Natural killer cell (primary cell): ENCODE results near the gene TLE1. TPM values are rescaled to one million over a fixed set of nuclear protein-coding genes. Genes with fewer than 3 reads are reported as not detected.
A peak's percentile ranks its signal among the peaks of the same experiment; 100 is the strongest.

Experiments used
- ATAC-seq, 3 donors: fragments of 150-1000 bp in 2 of 3; fragments of 200-7000 bp in 1 of 3; cut with Tn5 transposase; 1 replicate in 1 of 3; 2 replicates in 2 of 3; pipeline ENCODE4 v1.10.0; 2021; ENCODE audit warnings: mild to moderate bottlenecking in 2 of 3, moderate library complexity in 2 of 3
- DNase-seq, 2 donors: peaks; one replicate each; pipeline versions ENCODE4 v3.0.0 to v3.0.0-alpha.2; 2013 to 2021; ENCODE audit warnings: mixed read lengths in 1 of 2
- H3K27ac ChIP-seq: one replicate; pipeline ENCODE4 v1.5.1; 2013; ENCODE audit warnings: mild to moderate bottlenecking, low read length
- H3K27me3 ChIP-seq: one replicate; pipeline ENCODE4 v1.6.1; 2013; ENCODE audit warnings: low read length; ENCODE audit not compliant: control insufficient read depth, insufficient read depth
- H3K36me3 ChIP-seq: one replicate; pipeline ENCODE4 v1.6.1; 2013; ENCODE audit warnings: low read length; ENCODE audit not compliant: control insufficient read depth, insufficient read depth
- H3K4me1 ChIP-seq: one replicate; pipeline ENCODE4 v1.6.1; 2013; ENCODE audit warnings: low read length; ENCODE audit not compliant: control insufficient read depth, insufficient read depth
- H3K4me3 ChIP-seq: one replicate; pipeline ENCODE4 v1.5.1; 2013; ENCODE audit warnings: low read length
- H3K9me3 ChIP-seq: one replicate; pipeline ENCODE4 v1.6.1; 2013; ENCODE audit warnings: low read length; ENCODE audit not compliant: control insufficient read depth, insufficient read depth
- H3K27ac Mint-ChIP-seq, 2 donors: one replicate each; pipeline ENCODE4 v1.8.0; 2022; ENCODE audit warnings: mild to moderate bottlenecking in 2 of 2, mixed read lengths in 2 of 2, moderate library complexity in 1 of 2
- H3K27me3 Mint-ChIP-seq, 2 donors: one replicate each; pipeline ENCODE4 v1.8.0; 2022; ENCODE audit warnings: low read depth in 2 of 2, mixed read lengths in 2 of 2
- H3K36me3 Mint-ChIP-seq: one replicate; pipeline ENCODE4 v1.8.0; 2022; ENCODE audit warnings: mixed read lengths
- H3K4me1 Mint-ChIP-seq, 2 donors: one replicate each; pipeline ENCODE4 v1.8.0; 2022; ENCODE audit warnings: mixed read lengths in 2 of 2
- H3K4me3 Mint-ChIP-seq: one replicate; pipeline ENCODE4 v1.8.0; 2022; ENCODE audit warnings: mild to moderate bottlenecking, moderate library complexity, mixed read lengths
- H3K9me3 Mint-ChIP-seq, 2 donors: one replicate each; pipeline ENCODE4 v1.8.0; 2022; ENCODE audit warnings: mixed read lengths in 2 of 2
- WGBS: methylation state at CpG from one replicate; pipeline ENCODE4 v1.1.7; 2013; ENCODE audit warnings: missing lambda C conversion rate; ENCODE audit not compliant: insufficient coverage; 5-methylcytosine and 5-hydroxymethylcytosine counted together
- intact Hi-C: fragments of 100-400 bp; cut with micrococcal nuclease; formaldehyde crosslinking; loops from one replicate; pipeline ENCODE4 v1.14.2; 2022
- total RNA-seq, 4 donors: library from RNA; stranded (reverse); fragments of 120-200 nt in 1 of 4; gene quantifications; one replicate each; pipeline versions ENCODE4 v1.2.3 to v1.2.4, GENCODE V29; 2013 to 2022
- TF ChIP-seq, protein P1 (sequence below): fragments of 200-600 bp; IDR thresholded peaks from one replicate; pipeline ENCODE4 v1.8.0; 2022; ENCODE audit warnings: antibody characterized with exemption

Gene TLE1
- total RNA-seq, 3 donors from 2014 or later (not counting 1 experiment from before 2014, with no cell fraction given), result 38.8 to 58.9 (median 44.5) TPM

DNA sequence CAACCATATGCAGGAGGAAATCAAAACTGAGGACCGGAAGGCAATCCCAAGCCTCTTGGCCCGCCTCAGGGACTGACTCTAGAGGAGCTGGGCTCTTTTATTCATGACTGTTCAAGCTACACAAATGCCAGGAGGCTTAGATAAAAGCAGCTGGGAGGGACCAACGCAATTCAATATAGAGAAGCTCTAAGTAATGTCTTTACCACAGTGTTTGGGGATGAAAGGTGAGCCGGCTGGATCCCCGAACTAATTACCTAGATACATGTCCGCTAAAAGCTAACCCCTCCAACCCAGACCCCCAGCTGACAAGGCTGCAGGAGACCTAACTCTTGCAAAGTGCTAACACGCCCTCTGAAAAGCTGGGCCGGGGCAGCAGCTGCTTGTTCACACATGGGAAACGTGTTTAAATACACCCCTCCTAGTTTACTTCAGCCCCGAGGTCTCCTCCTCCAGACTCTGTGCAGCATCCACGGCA, 67.5 kb downstream of the TLE1 start:
- H3K36me3 Mint-ChIP-seq, result peaks cover 3% of the 10 kb centered on the region
- H3K36me3 ChIP-seq, result no peaks in the 10 kb centered on the region
- peak overlapping the region; percentile 8 for H3K27ac ChIP-seq
- DNase-seq (no peak), ATAC-seq (peak; percentile 55 to 74 (median 68))
- intact Hi-C loops, result loop anchor here (5.0 kb wide), 1 partner anchor 65 kb away; the partner anchor contains the start of gene TLE1
- H3K4me1 Mint-ChIP-seq, result peaks cover 64 to 66% of the 10 kb centered on the region in 2 donors
- H3K4me1 ChIP-seq, result peaks cover 24% of the 10 kb centered on the region
- H3K27me3 Mint-ChIP-seq, result no peaks in the 10 kb centered on the region
- H3K4me3 ChIP-seq, result no peak overlapping the region
- no peaks in the 10 kb centered on the region for H3K9me3 Mint-ChIP-seq
- 67% methylated on average over 11 of the region's 11 CpGs for WGBS
- no peaks in the 10 kb centered on the region for H3K27me3 ChIP-seq
- peak overlapping the region; percentile 88 to 89 for H3K27ac Mint-ChIP-seq
- TF ChIP-seq, protein P1, sequence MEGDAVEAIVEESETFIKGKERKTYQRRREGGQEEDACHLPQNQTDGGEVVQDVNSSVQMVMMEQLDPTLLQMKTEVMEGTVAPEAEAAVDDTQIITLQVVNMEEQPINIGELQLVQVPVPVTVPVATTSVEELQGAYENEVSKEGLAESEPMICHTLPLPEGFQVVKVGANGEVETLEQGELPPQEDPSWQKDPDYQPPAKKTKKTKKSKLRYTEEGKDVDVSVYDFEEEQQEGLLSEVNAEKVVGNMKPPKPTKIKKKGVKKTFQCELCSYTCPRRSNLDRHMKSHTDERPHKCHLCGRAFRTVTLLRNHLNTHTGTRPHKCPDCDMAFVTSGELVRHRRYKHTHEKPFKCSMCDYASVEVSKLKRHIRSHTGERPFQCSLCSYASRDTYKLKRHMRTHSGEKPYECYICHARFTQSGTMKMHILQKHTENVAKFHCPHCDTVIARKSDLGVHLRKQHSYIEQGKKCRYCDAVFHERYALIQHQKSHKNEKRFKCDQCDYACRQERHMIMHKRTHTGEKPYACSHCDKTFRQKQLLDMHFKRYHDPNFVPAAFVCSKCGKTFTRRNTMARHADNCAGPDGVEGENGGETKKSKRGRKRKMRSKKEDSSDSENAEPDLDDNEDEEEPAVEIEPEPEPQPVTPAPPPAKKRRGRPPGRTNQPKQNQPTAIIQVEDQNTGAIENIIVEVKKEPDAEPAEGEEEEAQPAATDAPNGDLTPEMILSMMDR, result no peak
- H3K4me3 Mint-ChIP-seq, result peak overlapping the region; percentile 85
- H3K9me3 ChIP-seq, result no peaks in the 10 kb centered on the region

DNA sequence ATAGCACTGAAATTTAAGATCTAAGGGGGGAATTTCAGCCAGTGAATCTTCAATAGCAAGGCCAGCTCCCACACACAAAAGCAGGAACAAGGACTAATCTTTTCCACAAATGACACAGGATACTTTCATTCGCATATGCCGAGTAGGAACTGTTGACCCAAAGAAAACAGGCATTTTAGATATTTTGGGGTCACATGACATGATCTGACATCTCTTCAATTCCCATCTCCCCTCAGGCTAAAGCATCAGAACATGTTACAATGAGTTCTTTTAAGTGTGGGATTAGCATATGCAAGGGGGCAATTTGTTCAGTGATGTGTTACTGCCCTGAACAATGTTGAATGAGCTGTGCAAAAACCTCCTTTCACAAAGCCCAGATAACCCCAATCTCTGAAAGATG, 68.2 kb downstream of the TLE1 start:
- H3K9me3 Mint-ChIP-seq, result no peaks in the 10 kb centered on the region
- peak overlapping the region; percentile 85 for H3K4me3 Mint-ChIP-seq
- Histone ChIP-seq H3K9me3 (no peaks in the 10 kb centered on the region), H3K36me3 (no peaks in the 10 kb centered on the region), H3K27ac (no peak overlapping the region), H3K27me3 (no peaks in the 10 kb centered on the region), H3K4me1 (peaks cover 20% of the 10 kb centered on the region), H3K4me3 (no peak overlapping the region)
- ATAC-seq (no peak), DNase-seq (no peak)
- peak overlapping the region; percentile 88 to 89 for H3K27ac Mint-ChIP-seq
- 96% methylated on average over 2 of the region's 2 CpGs for WGBS
- H3K4me1 Mint-ChIP-seq, result peaks cover 58% of the 10 kb centered on the region in 2 donors
- H3K36me3 Mint-ChIP-seq, result peaks cover 7% of the 10 kb centered on the region
- H3K27me3 Mint-ChIP-seq, result no peaks in the 10 kb centered on the region
- TF ChIP-seq, protein P1, result no peak
- intact Hi-C loops, result loop anchor here (5.0 kb wide), 1 partner anchor 66 kb away; the partner anchor contains the start of gene TLE1

DNA sequence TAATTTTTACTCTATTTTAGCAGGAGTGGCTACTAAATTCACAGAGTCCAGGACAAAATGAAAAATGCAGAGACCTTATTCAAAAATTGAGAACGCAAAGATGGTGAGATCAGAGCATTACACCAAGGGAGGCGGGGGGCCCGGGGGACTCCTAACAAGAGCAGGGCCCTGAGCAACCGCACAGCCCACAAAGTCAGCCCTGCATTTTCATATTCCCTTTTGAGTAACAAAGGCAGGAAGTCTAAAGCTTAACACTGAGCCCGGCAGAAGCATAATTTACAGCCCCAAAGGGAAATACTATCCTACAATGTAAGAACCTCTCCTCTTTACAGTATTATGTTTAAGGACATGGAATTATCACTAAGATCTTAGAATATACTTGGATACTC, 69.4 kb downstream of the TLE1 start:
- WGBS, result 4% methylated on average over 4 of the region's 5 CpGs

More for the DNA sequence above, 69.4 kb downstream of the TLE1 start:
- Histone ChIP-seq H3K4me1 (peaks cover 20% of the 10 kb centered on the region), H3K27ac (peak overlapping the region; percentile 57), H3K4me3 (no peak overlapping the region), H3K27me3 (no peaks in the 10 kb centered on the region), H3K9me3 (no peaks in the 10 kb centered on the region), H3K36me3 (no peaks in the 10 kb centered on the region)
- DNase-seq, result peak in 1 of 2 donors; percentile 11
- TF ChIP-seq, protein P1, result no peak
- no peaks in the 10 kb centered on the region for H3K27me3 Mint-ChIP-seq
- H3K4me3 Mint-ChIP-seq, result peak overlapping the region; percentile 85
- intact Hi-C loops, result loop anchor here (1.0 to 5.0 kb wide), 2 partner anchors 23 to 67 kb away; partner anchors contain the start of gene TLE1
- H3K27ac Mint-ChIP-seq, result peak overlapping the region; percentile 88 to 89
- H3K36me3 Mint-ChIP-seq, result peaks cover 7% of the 10 kb centered on the region
- no peaks in the 10 kb centered on the region for H3K9me3 Mint-ChIP-seq
- peaks cover 55 to 57% of the 10 kb centered on the region in 2 donors for H3K4me1 Mint-ChIP-seq
- ATAC-seq, result peak; percentile 36 to 63 (median 58)
